Measurements from ENCODE around the gene SLC6A6. TPM values are rescaled to one million over a fixed set of nuclear protein-coding genes. Genes with fewer than 3 reads are reported as not detected.

SLC6A6 gene
- total and polyA plus RNA-seq, 12 donors = 10.6 to 197 (median 85.6) TPM

DNA sequence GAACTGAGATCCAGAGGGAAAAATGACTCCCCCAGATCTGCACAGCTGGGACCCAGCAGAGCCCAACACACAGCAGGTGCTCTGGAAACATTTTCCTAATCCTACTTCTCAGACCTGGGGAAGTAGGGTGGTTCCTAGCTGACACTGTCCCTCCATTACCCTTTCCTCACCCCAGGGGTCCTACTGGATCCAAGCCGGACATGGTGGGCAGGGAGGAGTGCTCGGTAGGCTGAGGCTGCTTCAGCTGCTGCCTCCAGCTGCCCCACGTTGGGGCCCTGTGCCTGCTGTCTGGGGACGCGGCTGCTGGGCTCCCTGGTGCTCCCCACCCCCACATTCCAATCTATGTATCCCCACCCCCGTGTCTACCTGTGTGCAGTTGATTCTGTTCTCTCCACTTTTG is 29.8 kb upstream of the SLC6A6 start:
- TF ChIP-seq CTCF (IDR thresholded peaks at IDR 0.05) = no peak
- no peak for TF ChIP-seq POLR2A (IDR thresholded peaks at IDR 0.05)
- peaks cover 5 to 20% of the 10 kb centered on the region in 2 donors for H3K4me1 ChIP-seq (replicated peaks in 1 of 2)
- intact Hi-C loops (cut with DNase I) = no loop called here
- WGBS, 4 donors = 64 to 85% (median 81%) methylated on average over 4 to 6 of the region's 6 CpGs
- H3K36me3 ChIP-seq (replicated peaks in 1 of 2) = no peaks in the 10 kb centered on the region
- no peak overlapping the region for H3K27ac ChIP-seq
- no peaks in the 10 kb centered on the region for H3K27me3 ChIP-seq
- no peaks in the 10 kb centered on the region for H3K9me3 ChIP-seq (replicated peaks in 1 of 3)
- no peak for DNase-seq
- H3K4me3 ChIP-seq = no peak overlapping the region

DNA sequence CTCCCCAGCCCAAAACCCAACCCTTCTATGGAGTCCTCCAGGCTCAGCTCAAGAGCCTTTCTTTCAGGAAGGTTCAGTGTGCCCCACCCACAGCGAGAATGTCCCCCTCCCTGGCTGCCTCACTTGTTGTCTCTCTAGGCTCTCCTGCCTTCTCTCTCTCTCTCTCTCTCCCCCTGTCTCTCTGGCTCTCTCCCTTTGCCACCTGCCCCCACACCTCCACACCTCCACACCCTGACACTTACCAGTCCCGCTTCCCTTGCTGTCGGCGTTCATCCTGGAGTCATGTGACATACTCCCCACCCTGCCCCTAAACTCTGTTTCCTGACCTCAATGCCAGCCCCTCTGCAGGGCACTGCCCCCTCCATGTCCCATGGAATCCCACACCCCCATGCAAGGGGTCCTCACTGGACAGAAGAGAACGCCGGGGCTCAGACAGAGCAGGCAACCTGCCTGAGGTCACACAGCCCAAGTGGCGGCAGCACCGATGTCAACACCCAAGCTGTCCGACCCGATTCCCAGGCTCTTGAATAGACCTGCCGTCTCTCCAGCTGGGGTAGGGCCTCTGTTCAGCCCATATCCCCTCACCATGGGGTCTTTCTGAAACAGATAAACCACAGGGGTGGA is 28.5 kb upstream of the SLC6A6 start:
- intact Hi-C loops (cut with DNase I) = no loop called here
- 83 to 89% (median 86%) methylated on average over 6 to 11 of the region's 11 CpGs for WGBS, 4 donors
- Histone ChIP-seq H3K4me3 (no peak overlapping the region), H3K9me3 (replicated peaks in 1 of 3) (no peaks in the 10 kb centered on the region), H3K4me1 (replicated peaks in 1 of 2) (peaks cover 5 to 20% of the 10 kb centered on the region in 2 donors), H3K36me3 (replicated peaks in 1 of 2) (no peaks in the 10 kb centered on the region), H3K27ac (no peak overlapping the region), H3K27me3 (no peaks in the 10 kb centered on the region)
- no peak for DNase-seq
- TF ChIP-seq CTCF (IDR thresholded peaks at IDR 0.05) (no peak), POLR2A (IDR thresholded peaks at IDR 0.05) (no peak)

DNA sequence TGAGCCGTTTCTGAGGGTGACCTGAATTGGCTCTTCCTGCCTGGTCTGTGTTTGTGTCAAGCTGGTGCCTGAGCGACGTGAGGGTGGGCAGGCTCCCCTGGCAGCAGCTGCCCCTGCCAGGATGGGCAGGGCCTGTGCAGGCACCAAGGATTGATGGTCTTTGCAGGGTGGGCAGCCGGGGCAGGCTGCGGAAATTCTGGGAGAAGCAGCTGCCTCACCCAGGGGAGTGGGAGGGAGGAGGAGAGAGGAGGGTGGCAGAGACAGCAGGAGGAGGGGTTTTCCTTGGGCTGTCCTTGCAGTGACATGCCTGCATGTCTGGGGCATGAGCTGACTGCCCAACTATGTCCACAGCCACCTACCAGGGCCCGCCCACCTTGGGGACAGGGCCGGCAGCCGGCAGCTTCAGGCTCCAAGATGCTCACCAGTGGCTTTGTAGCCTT is 27.9 kb upstream of the SLC6A6 start:
- DNase-seq = no peak
- H3K4me3 ChIP-seq = no peak overlapping the region
- no peaks in the 10 kb centered on the region for H3K9me3 ChIP-seq (replicated peaks in 1 of 3)
- peaks cover 5 to 20% of the 10 kb centered on the region in 2 donors for H3K4me1 ChIP-seq (replicated peaks in 1 of 2)
- H3K27ac ChIP-seq = no peak overlapping the region
- H3K27me3 ChIP-seq = no peaks in the 10 kb centered on the region
- intact Hi-C loops (cut with DNase I) = no loop called here
- WGBS, 4 donors = 69 to 100% (median 74%) methylated on average over 2 to 8 of the region's 8 CpGs
- no peaks in the 10 kb centered on the region for H3K36me3 ChIP-seq (replicated peaks in 1 of 2)
- TF ChIP-seq POLR2A (IDR thresholded peaks at IDR 0.05) (no peak), CTCF (IDR thresholded peaks at IDR 0.05) (no peak)

GRCh38 chr3:14375192-14375591 is 27.2 kb upstream of the SLC6A6 start:
- no peak for TF ChIP-seq POLR2A (IDR thresholded peaks at IDR 0.05)
- TF ChIP-seq CTCF (IDR thresholded peaks at IDR 0.05) = no peak
- no peaks in the 10 kb centered on the region for H3K36me3 ChIP-seq (replicated peaks in 1 of 2)
- no peak for DNase-seq
- no peak overlapping the region for H3K4me3 ChIP-seq
- peaks cover 5 to 18% of the 10 kb centered on the region in 2 donors for H3K4me1 ChIP-seq (replicated peaks in 1 of 2)
- H3K27ac ChIP-seq = no peak overlapping the region
- no peaks in the 10 kb centered on the region for H3K27me3 ChIP-seq
- H3K9me3 ChIP-seq (replicated peaks in 1 of 3) = no peaks in the 10 kb centered on the region
- intact Hi-C loops (cut with DNase I) = no loop called here
- WGBS, 4 donors = 51 to 88% (median 58%) methylated on average over 4 of the region's 4 CpGs
